HG02981 (cell line): ENCODE measurements around the gene IGF1R.
A peak's percentile ranks its signal among the peaks of the same experiment; 100 is the strongest.
"Not testable (repeated sequence)": the region's sequence is repeated elsewhere in the genome, so short reads cannot be mapped to it uniquely, and the experiment has no call there.

Experiments
- ATAC-seq: cut with Tn5 transposase; IDR thresholded peaks from one replicate; pipeline ENCODE4 v1.9.1; 2021; ENCODE audit warnings: mild to moderate bottlenecking, moderate library complexity; ENCODE audit not compliant: unreplicated experiment

IGF1R gene

GRCh38 chr15:98647774-98648653, at the start of gene IGF1R:
TSS of gene IGF1R (plus strand) at chr15:98648539. CDS start at chr15:98649582, 1,043 bp downstream.
- ATAC-seq: peak; percentile 62

GRCh38 chr15:98599909-98600691, 48.2 kb upstream of the IGF1R start:
- ATAC-seq: peak; percentile 81

- ATAC-seq: no peak
Measured at GRCh38 chr15:98604983-98605382, 43.4 kb upstream of the IGF1R start.

DNA sequence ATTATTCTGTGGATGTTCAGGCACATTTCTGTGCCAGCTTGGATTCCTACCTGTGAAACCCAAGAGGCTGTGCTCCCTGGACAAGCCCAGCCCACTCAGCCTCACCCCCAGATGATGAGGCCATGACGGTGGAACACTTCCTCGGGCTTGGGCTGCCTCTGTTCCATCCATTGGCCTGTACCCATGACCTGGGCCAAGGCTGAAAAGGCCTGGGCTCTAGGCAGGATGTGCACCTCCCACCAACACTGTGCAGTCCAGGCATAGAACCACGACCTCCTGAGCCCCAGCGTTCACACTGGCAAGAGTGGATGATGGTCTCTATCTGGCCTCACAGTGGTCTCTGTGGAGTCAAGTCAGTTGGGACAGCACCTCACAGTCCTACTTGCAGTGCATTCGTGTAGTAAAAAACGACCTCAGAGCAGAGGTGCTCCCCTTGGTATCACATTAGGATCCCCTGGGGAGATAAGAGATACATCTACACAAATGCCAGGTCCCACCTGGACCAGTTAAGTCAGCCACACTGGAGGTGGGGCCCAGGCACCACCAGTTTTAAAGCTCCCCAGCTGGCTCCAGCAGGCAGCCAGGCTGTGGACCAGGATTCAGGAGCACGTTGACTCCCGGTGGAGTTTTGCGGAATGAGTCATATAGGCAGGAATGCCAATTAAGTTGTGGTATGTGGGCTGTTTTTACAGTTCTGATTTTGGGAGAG, 39.0 kb upstream of the IGF1R start:
- no peak for ATAC-seq

DNA sequence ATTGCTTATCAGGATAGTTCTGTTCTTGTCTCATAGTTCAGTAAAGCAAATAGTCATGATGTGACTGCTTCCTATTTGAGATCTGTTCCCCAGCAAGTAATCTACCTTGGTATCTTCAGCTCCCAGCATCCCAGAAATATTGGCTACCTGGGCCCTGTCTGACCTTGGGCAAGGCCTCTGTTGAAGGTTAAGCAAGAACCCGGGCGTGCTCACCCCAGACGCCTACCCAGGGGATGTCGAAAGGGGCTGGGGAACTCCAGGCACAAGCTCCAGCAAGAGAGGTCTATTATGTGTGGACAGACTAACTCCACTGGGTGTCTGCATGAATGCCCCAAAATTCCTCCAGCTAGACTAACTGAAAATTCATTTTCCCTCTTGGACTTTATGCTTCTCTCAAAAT, 37.3 kb upstream of the IGF1R start:
- ATAC-seq: no peak

- no peak for ATAC-seq
Measured at GRCh38 chr15:98611808-98612207, 36.5 kb upstream of the IGF1R start.

DNA sequence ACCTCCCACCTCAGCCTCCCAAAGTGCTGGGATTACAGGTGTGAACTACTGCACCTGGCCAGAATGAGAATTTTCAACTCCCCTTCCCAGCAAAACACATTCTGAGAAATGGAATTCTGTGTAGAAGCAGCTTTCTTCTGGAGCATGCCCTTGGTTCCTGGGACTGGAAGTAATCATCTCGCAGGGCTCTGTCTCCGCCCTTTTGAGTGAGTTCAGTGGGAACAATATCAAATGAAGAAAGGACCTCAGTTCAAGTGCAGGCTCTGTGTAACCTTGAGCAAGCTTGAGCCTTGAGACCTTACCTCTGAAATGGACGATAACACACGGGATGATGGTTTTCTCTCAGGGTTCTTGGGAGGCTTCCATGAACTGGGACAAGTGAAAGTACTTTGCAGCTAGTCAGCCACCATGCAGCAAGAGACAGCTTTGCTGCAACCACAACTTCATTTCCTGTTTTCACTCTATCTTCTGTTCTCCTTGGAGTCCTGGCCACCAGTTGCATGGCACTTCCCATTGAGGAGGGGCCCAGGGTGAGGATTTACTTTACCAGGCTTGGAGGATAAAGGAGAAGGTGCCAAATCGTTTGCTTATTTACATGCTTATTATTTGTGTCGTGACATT, 35.7 kb upstream of the IGF1R start:
- no peak for ATAC-seq

GRCh38 chr15:98614681-98615080, 33.7 kb upstream of the IGF1R start:
- ATAC-seq: no peak

GRCh38 chr15:98616397-98616796, 31.9 kb upstream of the IGF1R start:
- ATAC-seq: no peak

- no peak for ATAC-seq
Measured at GRCh38 chr15:98617328-98617980, 30.9 kb upstream of the IGF1R start.

DNA sequence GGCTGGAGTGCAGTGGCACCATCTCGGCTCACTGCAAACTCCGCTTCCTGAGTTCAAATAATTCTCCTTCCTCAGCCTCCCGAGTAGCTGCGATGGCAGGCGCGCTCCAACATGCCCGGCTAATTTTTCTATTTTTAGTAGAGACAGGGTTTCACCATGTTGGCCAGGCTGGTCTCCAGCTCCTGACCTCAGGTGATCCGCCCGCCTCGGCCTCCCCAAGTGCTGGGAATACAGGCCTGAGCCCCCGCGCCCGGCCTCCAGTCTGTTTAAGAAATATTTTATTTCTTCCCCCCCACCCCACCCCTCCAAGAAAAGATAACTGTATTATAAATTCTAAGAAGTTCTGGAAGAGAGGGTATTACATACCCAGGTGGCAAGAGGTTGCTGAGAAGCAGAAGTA, 29.8 kb upstream of the IGF1R start:
- not testable (repeated sequence) for ATAC-seq

GRCh38 chr15:98620020-98620419, 28.3 kb upstream of the IGF1R start:
- no peak for ATAC-seq

- ATAC-seq: no peak
Measured at GRCh38 chr15:98621021-98621420, 27.3 kb upstream of the IGF1R start.

- no peak for ATAC-seq
Measured at GRCh38 chr15:98625614-98626013, 22.7 kb upstream of the IGF1R start.

DNA sequence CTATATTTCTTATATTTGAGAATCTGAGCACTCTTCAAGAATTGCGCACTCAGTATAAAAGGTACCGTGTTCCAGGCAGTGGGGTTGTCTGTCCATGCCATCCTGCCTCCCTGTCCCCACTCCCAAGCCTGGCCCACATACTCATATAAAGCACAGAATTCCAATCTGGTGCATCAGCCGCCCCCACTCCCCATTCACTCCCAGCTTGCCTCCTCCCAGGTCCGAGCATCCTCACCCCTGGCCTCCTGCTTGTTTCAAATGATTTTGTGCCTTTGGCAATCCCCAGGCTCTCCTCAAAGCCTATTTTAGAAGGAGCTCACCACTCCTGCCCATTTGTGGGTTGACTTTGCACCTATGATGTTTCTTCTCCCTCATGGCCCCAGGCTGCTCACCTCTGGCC, 22.2 kb upstream of the IGF1R start:
- no peak for ATAC-seq

GRCh38 chr15:98628216-98628615, 20.1 kb upstream of the IGF1R start:
- no peak for ATAC-seq

DNA sequence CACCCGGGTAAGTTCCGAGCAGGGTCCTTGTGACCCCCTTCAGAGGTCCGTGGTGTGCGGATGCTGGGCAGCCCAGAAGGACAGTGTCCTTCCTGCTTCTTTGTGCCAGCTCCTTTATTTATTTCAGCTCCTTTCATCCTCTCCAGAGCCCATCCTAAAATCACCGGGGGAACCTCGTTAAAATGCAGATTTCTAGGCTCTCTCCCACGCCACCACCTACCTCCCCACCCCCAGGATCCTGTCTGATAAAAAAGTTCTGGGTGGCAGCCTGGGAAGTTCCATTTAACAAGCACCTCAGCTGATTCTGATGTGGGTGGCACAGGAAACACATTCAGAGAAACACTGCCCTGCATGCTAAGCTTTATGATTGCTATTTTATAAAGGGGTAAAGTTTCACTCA, 12.5 kb upstream of the IGF1R start:
- no peak for ATAC-seq

DNA sequence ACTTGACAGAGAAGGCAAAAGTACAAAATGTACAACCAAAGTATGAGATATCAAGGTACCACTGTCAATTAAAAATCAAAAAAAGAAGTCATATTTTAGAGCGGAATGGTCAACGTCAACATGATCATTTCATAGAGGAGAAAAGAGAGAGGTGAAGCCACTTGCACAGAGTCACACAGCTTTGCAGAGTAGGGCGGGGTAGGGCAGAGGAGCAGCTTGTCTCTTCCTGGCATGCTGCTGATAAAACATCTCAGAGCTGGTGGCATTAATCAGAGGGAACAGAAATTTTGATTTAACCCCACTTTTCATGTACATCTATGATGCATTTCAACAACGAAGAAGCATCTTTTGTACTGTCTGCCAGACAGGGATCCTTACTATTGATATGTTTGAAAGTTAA, 5.2 kb upstream of the IGF1R start:
- ATAC-seq: no peak

- ATAC-seq: no peak
Measured at GRCh38 chr15:98646546-98647025, 1.8 kb upstream of the IGF1R start.

- ATAC-seq: peak; percentile 46
Measured at GRCh38 chr15:98647026-98647773, 1.1 kb upstream of the IGF1R start.
